GM19328 (cell line): ENCODE data around the gene COL25A1.
"Not testable (repeated sequence)": the region's sequence is repeated elsewhere in the genome, so short reads cannot be mapped to it uniquely, and the experiment has no call there.

ENCODE experiments used
- ATAC-seq: cut with Tn5 transposase; IDR thresholded peaks from one replicate; pipeline ENCODE4 v1.9.1; 2021; ENCODE audit warnings: mild to moderate bottlenecking, moderate library complexity; ENCODE audit not compliant: unreplicated experiment

COL25A1 gene

GRCh38 chr4:108972613-108973283 lies 329.7 kb downstream of the COL25A1 start:
- no peak for ATAC-seq

GRCh38 chr4:108971473-108971872 lies 331.0 kb downstream of the COL25A1 start:
- ATAC-seq = no peak

- no peak for ATAC-seq
Measured at GRCh38 chr4:108965472-108966076, 336.9 kb downstream of the COL25A1 start.

- ATAC-seq = no peak
Measured at GRCh38 chr4:108965016-108965415, 337.4 kb downstream of the COL25A1 start.

GRCh38 chr4:108963910-108964309 lies 338.5 kb downstream of the COL25A1 start:
- no peak for ATAC-seq

- ATAC-seq = no peak
Measured at GRCh38 chr4:108959491-108959890, 343.0 kb downstream of the COL25A1 start.

GRCh38 chr4:108954880-108955279 lies 347.6 kb downstream of the COL25A1 start:
- no peak for ATAC-seq

GRCh38 chr4:108953941-108954340 lies 348.5 kb downstream of the COL25A1 start:
- ATAC-seq = no peak

GRCh38 chr4:108950158-108950915 lies 352.1 kb downstream of the COL25A1 start:
- ATAC-seq = no peak

- ATAC-seq = no peak
Measured at GRCh38 chr4:108947526-108947925, 354.9 kb downstream of the COL25A1 start.

GRCh38 chr4:108946237-108946636 lies 356.2 kb downstream of the COL25A1 start:
- no peak for ATAC-seq

- no peak for ATAC-seq
Measured at GRCh38 chr4:108943976-108944591, 358.4 kb downstream of the COL25A1 start.

GRCh38 chr4:108943371-108943770 lies 359.1 kb downstream of the COL25A1 start:
- no peak for ATAC-seq

- no peak for ATAC-seq
Measured at GRCh38 chr4:108941904-108942430, 360.5 kb downstream of the COL25A1 start.

GRCh38 chr4:108940634-108941033 lies 361.8 kb downstream of the COL25A1 start:
- no peak for ATAC-seq

GRCh38 chr4:108940149-108940548 lies 362.3 kb downstream of the COL25A1 start:
- ATAC-seq = no peak

- no peak for ATAC-seq
Measured at GRCh38 chr4:108937066-108937465, 365.4 kb downstream of the COL25A1 start.

GRCh38 chr4:108933925-108934324 lies 368.5 kb downstream of the COL25A1 start:
- not testable (repeated sequence) for ATAC-seq

GRCh38 chr4:108933046-108933445 lies 369.4 kb downstream of the COL25A1 start:
- no peak for ATAC-seq

GRCh38 chr4:108931926-108932325 lies 370.5 kb downstream of the COL25A1 start:
- ATAC-seq = no peak

- no peak for ATAC-seq
Measured at GRCh38 chr4:108930186-108930585, 372.3 kb downstream of the COL25A1 start.
